Measurements from ENCODE around the gene SNN.

Gene SNN

GRCh38 chr16:11676799-11677198, 8.5 kb downstream of the SNN start:
- Histone ChIP-seq H3K4me1 (ENCODE audit: control insufficient read depth in 1 of 2, insufficient read depth in 1 of 2, low read depth in 1 of 2, low read length in 1 of 2) (peaks cover 70 to 77% of the 10 kb centered on the region in 2 experiments), H3K4me3 (ENCODE audit: low read depth in 1 of 2, low read length in 1 of 2) (no peak overlapping the region), H3K27me3 (no peaks in the 10 kb centered on the region), H3K27ac (peak overlapping the region; percentile 89), H3K36me3 (peaks cover 64% of the 10 kb centered on the region), H3K9me3 (no peaks in the 10 kb centered on the region)
- TF ChIP-seq CTCF (IDR thresholded peaks at IDR 0.05) = no peak

GRCh38 chr16:11677451-11677951, 9.2 kb downstream of the SNN start:
- Histone ChIP-seq H3K9me3 (no peaks in the 10 kb centered on the region), H3K27me3 (no peaks in the 10 kb centered on the region), H3K4me3 (ENCODE audit: low read depth in 1 of 2, low read length in 1 of 2) (no peak overlapping the region), H3K4me1 (ENCODE audit: control insufficient read depth in 1 of 2, insufficient read depth in 1 of 2, low read depth in 1 of 2, low read length in 1 of 2) (peaks cover 70 to 77% of the 10 kb centered on the region in 2 experiments), H3K27ac (peak overlapping the region; percentile 89), H3K36me3 (peaks cover 64% of the 10 kb centered on the region)
- TF ChIP-seq CTCF (IDR thresholded peaks at IDR 0.05) = no peak

- no peak overlapping the region for H3K4me3 ChIP-seq (ENCODE audit: low read depth in 1 of 2, low read length in 1 of 2)
- H3K4me1 ChIP-seq (ENCODE audit: control insufficient read depth in 1 of 2, insufficient read depth in 1 of 2, low read depth in 1 of 2, low read length in 1 of 2) = peaks cover 66 to 74% of the 10 kb centered on the region in 2 experiments
- H3K27me3 ChIP-seq = no peaks in the 10 kb centered on the region
- no peaks in the 10 kb centered on the region for H3K9me3 ChIP-seq
- H3K36me3 ChIP-seq = peaks cover 63% of the 10 kb centered on the region
- H3K27ac ChIP-seq = peak overlapping the region; percentile 89
- TF ChIP-seq CTCF (IDR thresholded peaks at IDR 0.05) = no peak
These were observed 10.0 kb downstream of the SNN start for GRCh38 chr16:11677959-11678881.

- TF ChIP-seq CTCF (IDR thresholded peaks at IDR 0.05) = no peak
- H3K27me3 ChIP-seq = no peaks in the 10 kb centered on the region
- no peaks in the 10 kb centered on the region for H3K9me3 ChIP-seq
- H3K27ac ChIP-seq = peak overlapping the region; percentile 89
- H3K4me3 ChIP-seq (ENCODE audit: low read depth in 1 of 2, low read length in 1 of 2) = no peak overlapping the region
- H3K4me1 ChIP-seq (ENCODE audit: control insufficient read depth in 1 of 2, insufficient read depth in 1 of 2, low read depth in 1 of 2, low read length in 1 of 2) = peaks cover 56 to 64% of the 10 kb centered on the region in 2 experiments
- H3K36me3 ChIP-seq = peaks cover 59% of the 10 kb centered on the region
These were observed 11.0 kb downstream of the SNN start for GRCh38 chr16:11679250-11679649.

GRCh38 chr16:11679941-11680911, 12.0 kb downstream of the SNN start:
- peak overlapping the region in 1 of 2 experiments; percentile 28 for H3K4me3 ChIP-seq (ENCODE audit: low read depth in 1 of 2, low read length in 1 of 2)
- peaks cover 47 to 56% of the 10 kb centered on the region in 2 experiments for H3K4me1 ChIP-seq (ENCODE audit: control insufficient read depth in 1 of 2, insufficient read depth in 1 of 2, low read depth in 1 of 2, low read length in 1 of 2)
- peaks cover 61% of the 10 kb centered on the region for H3K36me3 ChIP-seq
- TF ChIP-seq CTCF (IDR thresholded peaks at IDR 0.05) = no peak
- H3K9me3 ChIP-seq = no peaks in the 10 kb centered on the region
- peak overlapping the region; percentile 89 for H3K27ac ChIP-seq
- H3K27me3 ChIP-seq = no peaks in the 10 kb centered on the region

All from neutrophil (primary cell).